Parathyroid adenoma (tissue), 2 donors: ENCODE data around the gene ZNF678.
"Not testable (repeated sequence)": the region's sequence is repeated elsewhere in the genome, so short reads cannot be mapped to it uniquely, and the experiment has no call there.

ENCODE experiments used
- H2AFZ ChIP-seq: fragments of 300-600 bp; sonication (generic); one replicate; pipeline ENCODE4 v1.7.0; 2017; ENCODE audit warnings: antibody characterized with exemption, mild to moderate bottlenecking
- H3K27ac ChIP-seq: fragments of 300-600 bp; sonication (generic); one replicate; pipeline ENCODE4 v1.7.0; 2017
- H3K27me3 ChIP-seq: fragments of 300-600 bp; sonication (generic); one replicate; pipeline ENCODE4 v1.7.0; 2017; ENCODE audit warnings: low read length; ENCODE audit not compliant: control insufficient read depth, insufficient read depth
- H3K36me3 ChIP-seq: fragments of 300-600 bp; sonication (generic); one replicate; pipeline ENCODE4 v1.7.0; 2017; ENCODE audit warnings: low read length; ENCODE audit not compliant: control insufficient read depth, insufficient read depth
- H3K4me1 ChIP-seq: fragments of 300-600 bp; sonication (generic); one replicate; pipeline ENCODE4 v1.7.0; 2017; ENCODE audit warnings: control low read depth
- H3K4me2 ChIP-seq: fragments of 300-600 bp; sonication (generic); one replicate; pipeline ENCODE4 v1.7.0; 2017; ENCODE audit warnings: low read length
- H3K4me3 ChIP-seq: fragments of 300-600 bp; sonication (generic); one replicate; pipeline ENCODE4 v1.7.0; 2017; ENCODE audit warnings: low read depth, low read length
- H3K79me2 ChIP-seq: fragments of 300-600 bp; sonication (generic); one replicate; pipeline ENCODE4 v1.7.0; 2017; ENCODE audit warnings: control low read depth
- H3K9ac ChIP-seq: fragments of 300-600 bp; sonication (generic); one replicate; pipeline ENCODE4 v1.7.0; 2017; ENCODE audit warnings: mild to moderate bottlenecking
- H3K9me3 ChIP-seq: fragments of 300-600 bp; sonication (generic); one replicate; pipeline ENCODE4 v1.7.0; 2017; ENCODE audit warnings: low read length; ENCODE audit not compliant: control insufficient read depth
- TF ChIP-seq, protein P1 (sequence below): fragments of 300-600 bp; sonication (generic); IDR thresholded peaks from one replicate; pipeline ENCODE4 v1.7.0; 2017; ENCODE audit warnings: antibody characterized with exemption, mild to moderate bottlenecking
- donor health status: primary hyperparathyroidism.

The ZNF678 gene

DNA sequence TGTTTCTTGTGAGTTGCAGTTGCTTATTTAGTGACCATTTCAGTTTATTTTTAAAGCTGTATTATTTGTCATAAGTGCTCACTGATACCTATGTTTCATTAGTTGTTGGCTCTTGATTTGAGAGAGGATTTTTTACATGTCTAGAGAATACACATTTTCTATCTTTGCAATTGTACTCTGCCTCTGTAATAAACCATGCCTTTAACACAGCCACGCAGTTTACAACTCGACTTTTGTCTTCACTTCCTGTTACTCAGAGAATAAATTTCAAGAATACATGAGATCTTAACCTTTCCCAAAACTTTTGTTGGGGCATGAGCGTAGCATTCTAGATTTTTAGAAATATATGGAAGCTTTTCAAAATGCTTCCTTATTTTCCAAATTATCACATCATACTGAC is 14.9 kb upstream of the ZNF678 start:
- Histone ChIP-seq H3K4me1 (no peaks in the 10 kb centered on the region), H3K27ac (no peak overlapping the region), H3K79me2 (no peaks in the 10 kb centered on the region), H3K27me3 (no peaks in the 10 kb centered on the region), H2AFZ (no peak overlapping the region), H3K4me3 (no peak overlapping the region), H3K36me3 (no peaks in the 10 kb centered on the region), H3K9ac (no peak overlapping the region), H3K4me2 (no peak overlapping the region), H3K9me3 (no peaks in the 10 kb centered on the region)
- TF ChIP-seq, protein P1, sequence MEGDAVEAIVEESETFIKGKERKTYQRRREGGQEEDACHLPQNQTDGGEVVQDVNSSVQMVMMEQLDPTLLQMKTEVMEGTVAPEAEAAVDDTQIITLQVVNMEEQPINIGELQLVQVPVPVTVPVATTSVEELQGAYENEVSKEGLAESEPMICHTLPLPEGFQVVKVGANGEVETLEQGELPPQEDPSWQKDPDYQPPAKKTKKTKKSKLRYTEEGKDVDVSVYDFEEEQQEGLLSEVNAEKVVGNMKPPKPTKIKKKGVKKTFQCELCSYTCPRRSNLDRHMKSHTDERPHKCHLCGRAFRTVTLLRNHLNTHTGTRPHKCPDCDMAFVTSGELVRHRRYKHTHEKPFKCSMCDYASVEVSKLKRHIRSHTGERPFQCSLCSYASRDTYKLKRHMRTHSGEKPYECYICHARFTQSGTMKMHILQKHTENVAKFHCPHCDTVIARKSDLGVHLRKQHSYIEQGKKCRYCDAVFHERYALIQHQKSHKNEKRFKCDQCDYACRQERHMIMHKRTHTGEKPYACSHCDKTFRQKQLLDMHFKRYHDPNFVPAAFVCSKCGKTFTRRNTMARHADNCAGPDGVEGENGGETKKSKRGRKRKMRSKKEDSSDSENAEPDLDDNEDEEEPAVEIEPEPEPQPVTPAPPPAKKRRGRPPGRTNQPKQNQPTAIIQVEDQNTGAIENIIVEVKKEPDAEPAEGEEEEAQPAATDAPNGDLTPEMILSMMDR: no peak

DNA sequence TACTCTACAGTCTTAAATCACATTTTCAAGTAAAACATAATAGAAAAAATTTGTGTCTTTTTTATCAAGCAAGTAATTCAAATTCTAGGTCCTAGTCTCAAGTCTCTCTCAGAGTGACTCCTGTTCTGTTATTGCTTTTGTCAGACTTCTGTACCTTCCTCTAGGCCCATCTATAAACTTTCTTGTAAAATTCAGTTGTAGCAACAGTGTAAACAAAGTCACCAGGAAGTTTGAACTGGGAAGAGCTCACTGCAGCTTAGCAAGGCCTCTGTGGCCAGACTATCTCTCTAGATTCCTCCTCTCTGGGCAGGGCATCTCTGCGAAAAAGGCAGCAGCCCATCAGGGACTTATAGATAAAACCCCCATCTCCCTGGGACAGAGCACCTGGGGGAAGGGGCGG is 13.5 kb upstream of the ZNF678 start:
- Histone ChIP-seq H3K27ac (no peak overlapping the region), H3K4me1 (no peaks in the 10 kb centered on the region), H3K9ac (no peak overlapping the region), H3K4me2 (no peak overlapping the region), H3K79me2 (no peaks in the 10 kb centered on the region), H3K27me3 (no peaks in the 10 kb centered on the region), H3K36me3 (no peaks in the 10 kb centered on the region), H3K9me3 (no peaks in the 10 kb centered on the region), H2AFZ (no peak overlapping the region), H3K4me3 (no peak overlapping the region)
- TF ChIP-seq, protein P1: no peak

DNA sequence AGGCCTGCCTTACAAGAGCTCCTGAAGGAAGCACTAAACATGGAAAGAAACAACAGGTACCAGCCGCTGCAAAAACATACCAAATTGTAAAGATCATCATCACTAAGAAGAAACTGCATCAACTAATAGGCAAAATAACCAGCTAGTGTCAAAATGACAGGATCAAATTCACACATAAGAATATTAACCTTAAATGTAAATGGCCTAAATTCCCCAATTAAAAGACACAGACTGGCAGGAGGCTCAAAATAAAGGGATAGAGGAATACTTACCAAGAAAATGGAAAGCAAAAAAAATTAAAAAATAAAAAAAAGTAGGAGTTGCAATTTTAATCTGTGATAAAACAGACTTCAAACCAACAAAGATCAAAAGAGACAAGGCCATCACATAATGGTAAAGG is 11.5 kb upstream of the ZNF678 start:
- H3K4me2 ChIP-seq, H3K79me2 ChIP-seq, H3K4me1 ChIP-seq, H3K9me3 ChIP-seq, H3K4me3 ChIP-seq, H3K27me3 ChIP-seq, H3K27ac ChIP-seq, H3K36me3 ChIP-seq, H3K9ac ChIP-seq, H2AFZ ChIP-seq: not testable (repeated sequence)

DNA sequence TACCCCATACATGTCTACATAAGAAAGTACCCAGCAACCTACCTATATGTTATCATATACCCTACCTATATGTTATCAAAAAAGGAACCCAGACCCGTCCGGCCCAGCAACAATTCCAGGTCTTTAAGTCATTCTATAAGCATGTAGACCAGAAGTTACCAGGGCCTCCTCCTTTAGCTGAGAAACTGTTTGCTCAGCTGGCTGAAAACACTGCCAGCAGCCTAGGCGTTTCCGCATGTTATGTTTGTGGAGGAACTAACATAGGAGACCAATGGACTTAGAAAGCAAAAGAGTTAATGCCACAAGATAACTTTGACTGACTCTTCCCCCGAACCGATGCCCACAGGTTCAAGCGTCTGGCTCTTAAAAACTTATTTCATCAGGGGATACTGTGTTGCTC is 7.1 kb upstream of the ZNF678 start:
- TF ChIP-seq, protein P1: no peak
- Histone ChIP-seq H3K4me3 (no peak overlapping the region), H3K36me3 (no peaks in the 10 kb centered on the region), H3K79me2 (no peaks in the 10 kb centered on the region), H3K9me3 (no peaks in the 10 kb centered on the region), H3K27me3 (no peaks in the 10 kb centered on the region), H3K4me2 (no peak overlapping the region), H3K27ac (no peak overlapping the region), H2AFZ (no peak overlapping the region), H3K9ac (no peak overlapping the region), H3K4me1 (no peaks in the 10 kb centered on the region)

DNA sequence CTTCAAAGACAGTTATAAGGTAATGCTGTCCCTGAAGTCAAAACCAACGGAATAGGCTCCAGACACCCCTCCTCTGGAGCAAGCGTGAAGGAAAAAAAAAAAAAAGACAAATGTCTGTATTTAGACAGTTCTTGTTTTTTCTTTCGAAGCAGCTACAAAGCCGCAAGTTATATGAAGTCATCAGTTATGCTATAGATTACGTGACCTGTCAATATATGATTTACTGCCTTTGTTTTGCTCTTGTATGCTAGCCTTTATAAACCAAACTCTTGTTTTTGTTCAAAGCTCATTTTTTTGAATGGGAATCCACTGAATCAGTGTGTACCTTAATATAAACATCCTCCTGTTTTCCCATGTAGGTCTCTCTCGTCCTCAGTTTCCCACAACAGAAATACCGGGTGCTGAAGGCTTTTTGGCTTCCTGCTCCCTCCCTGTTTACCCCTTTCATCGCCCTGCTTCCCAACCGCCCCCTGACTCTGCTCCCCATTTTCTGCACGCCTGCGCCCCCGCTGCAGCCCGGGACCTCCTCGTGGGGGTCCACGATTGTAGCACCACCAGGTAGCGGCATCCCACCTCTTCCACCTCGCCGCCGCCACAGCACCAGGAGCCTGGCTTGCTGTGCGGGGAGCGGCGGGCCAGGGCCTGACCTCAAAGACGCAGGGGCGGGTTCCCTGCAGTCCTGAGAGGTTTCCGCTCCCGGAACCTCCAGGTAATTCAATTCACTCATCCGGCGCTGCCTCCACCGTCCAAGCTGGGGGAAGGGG is 5.2 kb upstream of the ZNF678 start:
- no peak overlapping the region for H2AFZ ChIP-seq
- H3K36me3 ChIP-seq: no peaks in the 10 kb centered on the region
- H3K79me2 ChIP-seq: no peaks in the 10 kb centered on the region
- no peak overlapping the region for H3K4me2 ChIP-seq
- TF ChIP-seq, protein P1: no peak
- H3K4me1 ChIP-seq: no peaks in the 10 kb centered on the region
- no peak overlapping the region for H3K27ac ChIP-seq
- no peak overlapping the region for H3K4me3 ChIP-seq
- no peak overlapping the region for H3K9ac ChIP-seq
- H3K27me3 ChIP-seq: no peaks in the 10 kb centered on the region
- no peaks in the 10 kb centered on the region for H3K9me3 ChIP-seq
